Chondrocyte (in vitro differentiated cells): ENCODE results near the gene MYO16. TPM values are rescaled to one million over a fixed set of nuclear protein-coding genes. Genes with fewer than 3 reads are reported as not detected.

Experiments
- DNase-seq: peaks from one replicate; pipeline ENCODE4 v3.0.0; 2021; ENCODE audit warnings: mixed read lengths, low spot score
- H3K27ac Mint-ChIP-seq: one replicate; pipeline ENCODE4 v1.8.0; 2021; ENCODE audit warnings: mild to moderate bottlenecking, moderate library complexity, mixed read lengths; ENCODE audit not compliant: unreplicated experiment
- H3K27me3 Mint-ChIP-seq: 2 replicates; pipeline ENCODE4 v1.8.0; 2021; ENCODE audit warnings: low read depth, mixed read lengths
- H3K36me3 Mint-ChIP-seq: 2 replicates; pipeline ENCODE4 v1.8.0; 2021; ENCODE audit warnings: low read depth, mixed read lengths
- H3K4me1 Mint-ChIP-seq: 2 replicates; pipeline ENCODE4 v1.8.0; 2021; ENCODE audit warnings: low read depth, mild to moderate bottlenecking, mixed read lengths
- H3K4me3 Mint-ChIP-seq: one replicate; pipeline ENCODE4 v1.8.0; 2021; ENCODE audit warnings: mild to moderate bottlenecking, moderate library complexity, mixed read lengths; ENCODE audit not compliant: unreplicated experiment
- H3K9me3 Mint-ChIP-seq: 2 replicates; pipeline ENCODE4 v1.8.0; 2021; ENCODE audit warnings: low read depth, mixed read lengths
- total RNA-seq: library from RNA; stranded (reverse); gene quantifications from 3 replicates; pipeline ENCODE4 v1.2.1, GENCODE V29; 2021
- TF ChIP-seq, protein P1 (sequence below): fragments of 200-600 bp; sonication (generic); IDR thresholded peaks from 2 replicates; pipeline ENCODE4 v1.5.0; 2021; ENCODE audit warnings: antibody characterized with exemption, mild to moderate bottlenecking, moderate library complexity

Gene MYO16
- total RNA-seq, 1 donor from 2014 or later = 0.12 TPM

DNA sequence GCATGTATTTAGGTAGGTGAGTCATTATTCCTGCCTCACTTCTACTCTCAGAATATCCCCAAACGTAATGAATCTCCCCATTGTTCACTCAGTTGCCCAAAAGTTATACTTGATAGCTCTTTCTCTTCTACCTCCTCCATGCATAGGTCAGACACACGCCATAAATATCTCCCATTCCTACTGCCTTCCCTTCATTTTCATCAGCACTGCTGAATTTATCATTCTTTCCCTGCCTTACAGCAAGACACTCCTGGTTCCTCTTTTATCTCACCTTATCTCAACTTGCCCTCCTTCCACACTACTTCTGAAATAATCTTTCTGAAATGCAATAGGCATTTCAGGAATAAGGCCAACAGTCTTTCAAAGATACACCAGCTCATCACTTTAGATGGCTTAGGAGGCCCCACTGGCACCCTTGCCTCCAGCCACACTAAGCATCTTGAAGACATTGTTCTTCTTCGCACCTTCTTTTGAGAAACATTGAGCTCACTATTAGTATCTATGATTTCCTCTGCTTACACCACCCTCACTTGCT lies 333.9 kb downstream of the MYO16 start:
- no peaks in the 10 kb centered on the region for H3K36me3 Mint-ChIP-seq
- peak overlapping the region; percentile 65 for H3K27ac Mint-ChIP-seq
- H3K27me3 Mint-ChIP-seq = no peaks in the 10 kb centered on the region
- H3K9me3 Mint-ChIP-seq = no peaks in the 10 kb centered on the region
- no peak overlapping the region for H3K4me3 Mint-ChIP-seq
- H3K4me1 Mint-ChIP-seq = peaks cover 45% of the 10 kb centered on the region
- TF ChIP-seq, protein P1, sequence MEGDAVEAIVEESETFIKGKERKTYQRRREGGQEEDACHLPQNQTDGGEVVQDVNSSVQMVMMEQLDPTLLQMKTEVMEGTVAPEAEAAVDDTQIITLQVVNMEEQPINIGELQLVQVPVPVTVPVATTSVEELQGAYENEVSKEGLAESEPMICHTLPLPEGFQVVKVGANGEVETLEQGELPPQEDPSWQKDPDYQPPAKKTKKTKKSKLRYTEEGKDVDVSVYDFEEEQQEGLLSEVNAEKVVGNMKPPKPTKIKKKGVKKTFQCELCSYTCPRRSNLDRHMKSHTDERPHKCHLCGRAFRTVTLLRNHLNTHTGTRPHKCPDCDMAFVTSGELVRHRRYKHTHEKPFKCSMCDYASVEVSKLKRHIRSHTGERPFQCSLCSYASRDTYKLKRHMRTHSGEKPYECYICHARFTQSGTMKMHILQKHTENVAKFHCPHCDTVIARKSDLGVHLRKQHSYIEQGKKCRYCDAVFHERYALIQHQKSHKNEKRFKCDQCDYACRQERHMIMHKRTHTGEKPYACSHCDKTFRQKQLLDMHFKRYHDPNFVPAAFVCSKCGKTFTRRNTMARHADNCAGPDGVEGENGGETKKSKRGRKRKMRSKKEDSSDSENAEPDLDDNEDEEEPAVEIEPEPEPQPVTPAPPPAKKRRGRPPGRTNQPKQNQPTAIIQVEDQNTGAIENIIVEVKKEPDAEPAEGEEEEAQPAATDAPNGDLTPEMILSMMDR = no peak
- no peak for DNase-seq

DNA sequence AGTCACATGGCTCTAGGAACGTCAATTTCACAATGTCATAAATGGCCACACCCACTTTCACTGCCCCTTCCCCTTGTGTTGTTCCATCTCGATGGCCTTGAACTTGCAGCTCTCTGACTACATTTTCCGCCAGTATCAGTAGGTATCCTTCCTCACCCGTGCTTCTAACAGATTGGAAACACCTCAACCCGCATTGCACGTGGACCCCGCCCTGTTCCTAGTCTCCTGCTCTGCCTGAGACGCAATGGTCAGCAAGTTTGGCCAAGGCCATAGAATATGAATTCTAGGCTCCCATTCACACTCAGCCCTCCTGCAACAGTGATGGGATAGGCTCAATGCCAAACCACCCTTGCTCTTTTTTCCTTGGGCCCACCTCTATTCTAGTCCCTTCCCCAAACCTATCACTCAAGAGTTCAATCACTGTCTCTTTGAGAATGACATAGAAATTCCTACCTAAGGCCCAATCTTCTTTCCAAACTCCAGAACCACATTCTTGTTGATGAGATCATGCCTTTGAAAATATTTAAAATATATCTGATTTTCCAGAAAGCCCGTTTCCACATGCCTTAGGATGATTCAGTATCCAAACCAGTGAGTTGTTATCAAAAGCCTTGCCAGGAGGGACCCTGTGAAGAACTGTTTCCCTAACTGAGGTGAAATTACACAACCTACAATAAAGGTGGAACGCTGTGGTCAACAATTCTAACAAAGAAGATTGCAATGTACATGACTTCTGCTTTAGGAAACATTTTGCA lies 334.6 kb downstream of the MYO16 start:
- Mint-ChIP-seq H3K4me1 (peaks cover 41% of the 10 kb centered on the region), H3K27me3 (no peaks in the 10 kb centered on the region), H3K9me3 (peaks cover 3% of the 10 kb centered on the region), H3K4me3 (no peak overlapping the region), H3K27ac (peak overlapping the region; percentile 65), H3K36me3 (no peaks in the 10 kb centered on the region)
- DNase-seq = no peak
- TF ChIP-seq, protein P1 = no peak

DNA sequence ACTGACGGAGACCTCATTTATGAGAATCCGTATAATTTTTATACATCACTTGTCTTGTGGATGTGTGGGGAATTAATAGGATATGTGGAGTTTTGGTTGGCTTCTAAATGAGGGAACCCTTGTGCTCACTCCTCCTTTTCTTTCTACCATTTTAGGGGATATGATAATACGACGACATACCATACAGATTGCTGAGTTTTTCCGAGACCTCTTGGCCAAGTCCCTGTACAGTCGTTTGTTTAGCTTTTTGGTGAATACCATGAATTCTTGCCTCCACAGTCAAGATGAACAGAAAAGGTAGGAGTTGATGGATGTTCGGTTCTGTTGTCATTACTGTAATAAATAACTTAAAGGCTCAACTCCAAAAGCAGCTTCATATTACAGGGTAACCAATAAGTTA lies 335.2 kb downstream of the MYO16 start:
- Mint-ChIP-seq H3K27me3 (no peaks in the 10 kb centered on the region), H3K4me3 (no peak overlapping the region), H3K9me3 (peaks cover 3% of the 10 kb centered on the region), H3K4me1 (peaks cover 35% of the 10 kb centered on the region), H3K36me3 (no peaks in the 10 kb centered on the region), H3K27ac (peak overlapping the region; percentile 65)
- TF ChIP-seq, protein P1 = no peak
- no peak for DNase-seq

DNA sequence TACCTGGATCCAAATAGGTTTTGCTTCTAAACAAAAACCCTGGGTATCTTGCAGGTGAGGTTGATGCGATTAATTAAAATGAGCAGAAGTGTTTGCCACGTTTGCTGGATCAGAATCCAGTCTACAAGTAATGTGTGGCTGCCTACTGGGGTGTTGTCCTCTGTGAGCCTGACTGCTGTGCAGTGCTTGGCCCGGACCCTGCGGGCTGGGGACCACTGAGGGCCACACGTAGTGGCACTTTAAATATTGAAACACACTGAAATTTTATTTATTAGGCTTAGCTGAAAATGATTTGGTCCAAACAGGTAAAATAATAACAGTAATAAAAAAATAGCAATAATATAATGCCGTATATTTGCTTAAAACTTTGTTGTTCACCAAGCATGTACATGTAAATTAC lies 338.0 kb downstream of the MYO16 start:
- Mint-ChIP-seq H3K27me3 (no peaks in the 10 kb centered on the region), H3K9me3 (peaks cover 3% of the 10 kb centered on the region), H3K4me1 (peaks cover 27% of the 10 kb centered on the region), H3K27ac (no peak overlapping the region), H3K36me3 (no peaks in the 10 kb centered on the region), H3K4me3 (no peak overlapping the region)
- TF ChIP-seq, protein P1 = no peak
- DNase-seq = no peak

DNA sequence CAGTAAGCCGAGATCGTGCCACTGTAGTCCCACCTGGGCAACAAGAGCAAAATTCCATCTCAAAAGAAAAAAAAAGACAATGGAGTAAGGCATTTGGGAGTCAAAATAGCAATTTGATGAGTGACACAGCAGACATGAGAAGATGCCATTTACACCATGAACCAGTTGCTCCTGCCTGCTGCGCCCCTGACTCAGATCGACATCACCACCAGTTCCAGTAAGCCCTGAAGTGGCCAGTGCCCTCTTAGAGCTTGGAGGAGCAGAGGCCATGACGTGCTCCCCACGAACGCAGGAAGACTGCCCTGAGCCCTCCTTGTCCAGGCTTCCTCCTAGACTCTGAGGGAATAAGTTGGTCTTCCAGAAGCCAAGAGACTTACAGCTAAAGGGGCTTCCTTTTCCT lies 339.2 kb downstream of the MYO16 start:
- Mint-ChIP-seq H3K27me3 (no peaks in the 10 kb centered on the region), H3K4me3 (no peak overlapping the region), H3K36me3 (no peaks in the 10 kb centered on the region), H3K4me1 (peaks cover 18% of the 10 kb centered on the region), H3K27ac (no peak overlapping the region), H3K9me3 (peaks cover 3% of the 10 kb centered on the region)
- TF ChIP-seq, protein P1 = no peak
- no peak for DNase-seq
